ENCODE results near the gene ELFN1.

The ELFN1 gene

DNA sequence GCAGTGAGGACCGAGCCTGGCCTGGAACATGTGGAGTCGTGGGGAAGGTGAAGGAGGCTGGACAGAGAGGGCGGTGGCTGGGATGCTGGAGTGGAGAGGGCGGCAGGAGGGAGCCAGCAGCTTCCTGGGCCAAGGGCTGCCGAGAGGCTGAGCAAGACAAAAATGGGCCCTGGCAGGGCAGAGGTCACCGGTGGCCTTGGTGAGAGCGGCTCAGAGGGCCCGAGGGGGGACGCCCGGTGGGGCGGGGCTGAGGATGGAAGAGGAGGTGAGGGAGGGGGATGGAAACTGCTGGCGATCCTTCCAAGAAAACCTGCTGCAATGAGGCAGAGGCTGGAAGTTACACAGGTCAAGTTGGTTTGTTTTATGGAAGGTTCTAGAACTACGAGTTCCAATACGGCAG is 69.5 kb downstream of the ELFN1 start:
- TF ChIP-seq, protein P1, sequence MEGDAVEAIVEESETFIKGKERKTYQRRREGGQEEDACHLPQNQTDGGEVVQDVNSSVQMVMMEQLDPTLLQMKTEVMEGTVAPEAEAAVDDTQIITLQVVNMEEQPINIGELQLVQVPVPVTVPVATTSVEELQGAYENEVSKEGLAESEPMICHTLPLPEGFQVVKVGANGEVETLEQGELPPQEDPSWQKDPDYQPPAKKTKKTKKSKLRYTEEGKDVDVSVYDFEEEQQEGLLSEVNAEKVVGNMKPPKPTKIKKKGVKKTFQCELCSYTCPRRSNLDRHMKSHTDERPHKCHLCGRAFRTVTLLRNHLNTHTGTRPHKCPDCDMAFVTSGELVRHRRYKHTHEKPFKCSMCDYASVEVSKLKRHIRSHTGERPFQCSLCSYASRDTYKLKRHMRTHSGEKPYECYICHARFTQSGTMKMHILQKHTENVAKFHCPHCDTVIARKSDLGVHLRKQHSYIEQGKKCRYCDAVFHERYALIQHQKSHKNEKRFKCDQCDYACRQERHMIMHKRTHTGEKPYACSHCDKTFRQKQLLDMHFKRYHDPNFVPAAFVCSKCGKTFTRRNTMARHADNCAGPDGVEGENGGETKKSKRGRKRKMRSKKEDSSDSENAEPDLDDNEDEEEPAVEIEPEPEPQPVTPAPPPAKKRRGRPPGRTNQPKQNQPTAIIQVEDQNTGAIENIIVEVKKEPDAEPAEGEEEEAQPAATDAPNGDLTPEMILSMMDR (IDR thresholded peaks at IDR 0.05; ENCODE audit: extremely low read depth, missing control alignments), result no peak

DNA sequence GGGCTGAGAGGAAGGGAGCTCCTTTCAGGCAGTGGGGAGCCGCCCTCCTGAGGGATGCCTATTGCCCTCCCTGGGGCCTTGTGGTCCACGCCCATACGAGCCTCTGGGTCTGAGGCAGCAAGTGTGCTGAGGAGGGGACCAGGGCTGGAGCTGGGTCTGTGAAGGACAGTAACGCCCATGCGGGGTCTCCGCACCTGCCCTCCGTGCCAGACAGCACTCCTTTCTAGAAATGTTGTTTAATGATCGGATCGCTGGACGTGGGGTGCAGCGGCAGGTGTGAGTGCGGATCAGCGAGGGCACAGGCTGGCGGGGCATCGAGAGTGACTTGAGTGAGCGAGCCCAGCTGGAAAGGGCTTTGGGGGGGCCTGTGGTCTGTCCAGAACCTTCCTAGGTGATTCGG is 70.1 kb downstream of the ELFN1 start:
- DNase-seq (ENCODE audit: low spot score), result no peak
- TF ChIP-seq, protein P1 (IDR thresholded peaks at IDR 0.05; ENCODE audit: extremely low read depth, missing control alignments), result no peak

More for the DNA sequence above, 69.5 kb downstream of the ELFN1 start:
- DNase-seq (ENCODE audit: low spot score), result no peak

DNA sequence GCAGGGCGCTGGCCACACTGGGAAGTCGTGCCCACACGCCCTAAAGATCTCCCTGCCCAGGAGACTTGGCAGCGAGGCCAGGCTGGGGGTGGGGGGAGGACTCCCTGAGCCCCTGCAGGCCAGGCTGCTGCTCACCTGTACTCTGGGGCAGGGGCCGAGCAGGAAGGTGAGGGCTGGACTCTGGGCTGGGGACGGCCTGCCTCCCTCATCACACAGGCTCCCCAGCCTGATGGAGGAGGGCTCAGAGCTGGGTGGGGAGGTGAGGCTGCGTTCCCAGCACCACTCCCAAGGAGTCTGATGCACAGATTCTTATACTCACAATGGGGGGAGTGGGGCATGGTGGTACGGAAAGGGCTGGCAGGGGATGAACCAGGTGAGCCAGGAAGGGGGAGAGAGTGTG is 71.2 kb downstream of the ELFN1 start:
- DNase-seq (ENCODE audit: low spot score), result no peak
- TF ChIP-seq, protein P1 (IDR thresholded peaks at IDR 0.05; ENCODE audit: extremely low read depth, missing control alignments), result no peak

DNA sequence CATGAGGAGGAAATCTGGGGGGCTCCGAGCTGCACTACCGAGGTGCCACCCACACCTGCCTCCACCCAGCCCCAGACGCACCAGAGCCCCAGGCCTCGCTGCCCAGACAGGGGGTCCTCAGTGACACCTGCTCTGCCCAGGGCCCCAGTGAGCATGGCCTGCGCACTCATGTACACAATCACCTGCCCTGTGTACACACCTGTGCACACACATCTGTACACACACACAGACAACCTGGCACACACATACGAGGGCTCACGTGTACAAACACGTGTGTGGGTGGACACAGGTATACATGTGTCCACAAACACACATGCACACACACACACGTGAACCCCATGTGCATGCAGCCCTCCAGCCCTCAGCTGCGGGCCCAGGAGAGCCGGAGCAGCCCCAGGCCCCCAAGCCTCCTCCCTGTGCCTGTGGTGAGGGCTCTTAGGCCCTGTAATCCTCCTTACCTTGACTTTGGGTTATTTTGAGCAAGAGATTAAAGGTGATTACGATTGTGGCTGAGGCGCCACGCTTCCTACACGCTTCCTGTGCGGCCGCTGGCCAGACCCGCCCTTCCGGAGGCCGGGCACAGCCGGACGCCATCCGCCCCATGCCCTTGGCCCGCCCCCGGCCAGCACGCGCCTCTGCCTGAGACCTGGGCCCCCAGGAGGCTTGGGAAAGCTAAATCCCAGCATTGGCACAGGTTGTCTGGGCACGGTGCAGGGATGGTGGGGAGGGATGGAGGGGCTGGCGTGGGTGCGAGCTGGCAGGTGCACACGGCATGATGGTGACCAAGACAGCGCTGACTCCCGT is 71.9 kb downstream of the ELFN1 start:
- TF ChIP-seq, protein P1 (IDR thresholded peaks at IDR 0.05; ENCODE audit: extremely low read depth, missing control alignments), result no peak
- peak; percentile 82 for DNase-seq (ENCODE audit: low spot score)

DNA sequence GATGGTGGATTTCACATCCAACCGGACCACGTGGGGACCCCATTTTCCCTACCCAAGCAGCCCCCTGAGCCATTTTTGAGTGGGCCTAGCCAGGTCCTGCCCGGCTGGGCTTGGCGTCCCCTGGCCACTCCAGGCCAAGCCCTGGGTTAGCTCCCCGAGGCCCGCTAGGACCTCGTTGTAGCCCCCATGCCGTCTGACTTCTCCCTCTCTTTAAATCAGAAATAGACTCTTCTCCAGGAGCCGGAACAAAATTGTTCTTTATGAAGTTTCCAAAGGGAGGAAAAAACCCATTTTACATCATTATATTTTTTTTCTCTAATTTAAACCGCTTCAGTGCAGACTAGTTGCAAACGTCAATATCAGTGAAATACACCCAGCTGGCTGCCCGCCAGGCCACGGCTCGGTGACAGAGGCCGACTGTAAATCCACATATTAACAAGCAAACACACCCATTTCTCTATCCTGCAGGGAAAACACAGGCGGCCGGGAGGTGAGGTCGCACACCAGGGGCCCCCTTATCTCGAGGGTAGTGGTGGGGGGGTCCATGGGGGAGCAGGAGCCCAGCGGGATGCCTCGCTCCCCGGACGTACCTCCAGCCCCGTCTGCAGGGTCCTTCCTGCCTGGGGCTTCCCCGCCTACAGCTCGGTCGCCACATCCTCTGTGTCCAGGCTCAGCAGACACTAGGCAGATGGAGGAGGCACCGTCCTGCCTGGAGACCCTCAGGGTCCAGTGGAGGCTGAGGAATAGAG is 72.7 kb downstream of the ELFN1 start:
- peak; percentile 83 for DNase-seq (ENCODE audit: low spot score)
- TF ChIP-seq, protein P1 (IDR thresholded peaks at IDR 0.05; ENCODE audit: extremely low read depth, missing control alignments), result no peak

DNA sequence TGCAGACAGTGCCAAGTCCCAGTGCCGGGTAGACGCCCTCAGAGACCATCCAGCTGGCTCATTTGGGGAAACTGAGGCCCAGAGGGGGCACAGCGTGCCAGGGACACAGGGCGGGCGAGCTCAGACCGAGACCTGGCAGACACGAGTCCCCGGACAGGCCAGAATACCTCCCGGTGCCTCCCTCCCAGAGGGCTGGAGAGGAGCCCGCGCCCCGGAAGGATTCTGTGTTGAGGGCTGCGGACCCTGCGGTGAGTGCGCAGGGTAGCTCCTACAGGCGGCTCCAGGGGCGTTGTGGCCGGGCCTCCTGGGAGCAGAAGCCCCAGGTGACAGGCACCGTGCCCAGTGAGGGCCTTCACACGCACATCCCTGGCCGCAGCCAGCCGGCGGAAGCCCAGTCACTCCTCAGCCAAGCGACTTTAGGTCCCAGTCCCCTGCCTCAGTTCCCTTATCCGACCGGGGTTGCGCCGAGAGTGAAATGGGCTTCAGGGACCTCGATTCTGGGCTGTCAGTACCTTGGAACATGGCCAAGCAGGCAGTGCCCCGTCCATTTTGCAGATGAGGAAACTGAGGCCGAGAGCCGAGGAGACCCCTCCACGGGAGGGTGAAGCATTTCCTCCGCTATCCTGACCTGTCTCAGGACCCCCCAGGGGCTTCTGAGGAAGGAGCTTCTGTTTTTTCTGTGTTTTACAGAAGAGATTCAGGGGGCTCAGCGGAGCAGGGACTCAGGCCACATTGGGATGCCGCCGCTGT is 73.6 kb downstream of the ELFN1 start:
- TF ChIP-seq, protein P1 (IDR thresholded peaks at IDR 0.05; ENCODE audit: extremely low read depth, missing control alignments), result no peak
- DNase-seq (ENCODE audit: low spot score), result no peak
